NK-92 treated with Interleukin-12 subunit alpha and Interleukin-12 subunit beta, amount 100 ng/mL, for 24 hours (cell line): Measurements from ENCODE around the gene ADAM10.

ENCODE experiments used
- DNase-seq: peaks from one replicate; lab custom pipeline; 2025; lab: John Stamatoyannopoulos, UW

Gene ADAM10

DNA sequence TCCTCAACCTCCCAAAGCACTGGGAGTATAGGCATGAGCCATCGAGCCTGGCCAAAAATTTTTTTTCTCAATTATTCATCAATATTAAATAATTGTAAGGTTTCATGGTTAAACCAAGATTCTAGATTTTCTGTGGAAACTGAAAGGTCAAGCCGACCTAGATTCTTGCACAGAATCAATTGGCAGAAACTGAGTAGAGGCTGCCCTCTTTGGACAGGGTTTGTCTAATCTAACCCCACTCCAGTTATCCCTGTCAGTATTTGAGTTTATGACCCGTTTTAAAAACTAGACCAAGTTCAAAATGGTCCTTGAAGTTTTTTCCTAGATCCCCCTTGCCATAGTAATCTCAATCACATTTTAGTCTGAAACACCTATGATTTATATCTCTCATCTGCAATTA, 8.6 kb upstream of the ADAM10 start:
- no peak for DNase-seq

DNA sequence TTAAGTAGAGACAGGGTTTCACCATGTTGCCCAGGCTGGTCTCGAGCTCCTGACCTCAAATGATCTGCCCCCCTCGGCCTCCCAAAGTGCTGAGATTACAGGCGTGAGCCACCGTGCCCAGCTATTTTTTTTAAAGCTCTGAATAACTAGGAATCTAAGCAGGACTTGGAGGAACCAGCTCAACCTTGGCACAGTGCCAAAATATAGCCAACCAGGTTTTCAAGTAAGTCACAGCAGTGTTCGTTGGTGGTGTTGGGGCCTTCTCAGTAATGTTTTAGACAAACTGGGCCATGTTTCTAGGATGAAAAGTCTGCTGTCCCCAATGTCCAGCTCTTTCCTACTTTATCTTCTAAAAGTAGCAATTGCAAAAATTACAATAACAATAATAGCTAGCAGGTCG, 6.4 kb upstream of the ADAM10 start:
- DNase-seq: no peak

DNA sequence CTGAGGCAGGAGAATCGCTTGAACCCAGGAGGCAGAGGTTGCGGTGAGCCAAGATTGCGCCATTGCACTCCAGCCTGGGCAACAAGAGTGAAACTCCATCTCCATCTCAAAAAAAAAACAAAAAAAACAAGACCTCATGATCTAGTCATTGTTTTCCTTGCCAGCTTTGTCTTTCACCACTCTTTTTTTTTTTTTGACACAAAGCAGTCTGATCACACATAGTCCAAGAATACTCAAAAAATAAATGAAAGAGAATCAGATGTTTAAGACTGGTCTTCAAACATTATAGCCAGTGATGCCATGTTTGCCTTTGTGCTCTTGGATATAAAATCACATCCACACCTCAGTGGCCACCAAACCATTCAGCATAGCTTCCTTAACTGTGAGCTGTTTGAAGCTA, 5.8 kb upstream of the ADAM10 start:
- DNase-seq: no peak

- no peak for DNase-seq
These were observed 3.2 kb upstream of the ADAM10 start for GRCh38 chr15:58752716-58753115.

GRCh38 chr15:58748852-58749531, 515 bp downstream of the ADAM10 start:
- DNase-seq: peak; percentile 65

- DNase-seq: no peak
These were observed 1.3 kb downstream of the ADAM10 start for GRCh38 chr15:58748040-58748851.

DNA sequence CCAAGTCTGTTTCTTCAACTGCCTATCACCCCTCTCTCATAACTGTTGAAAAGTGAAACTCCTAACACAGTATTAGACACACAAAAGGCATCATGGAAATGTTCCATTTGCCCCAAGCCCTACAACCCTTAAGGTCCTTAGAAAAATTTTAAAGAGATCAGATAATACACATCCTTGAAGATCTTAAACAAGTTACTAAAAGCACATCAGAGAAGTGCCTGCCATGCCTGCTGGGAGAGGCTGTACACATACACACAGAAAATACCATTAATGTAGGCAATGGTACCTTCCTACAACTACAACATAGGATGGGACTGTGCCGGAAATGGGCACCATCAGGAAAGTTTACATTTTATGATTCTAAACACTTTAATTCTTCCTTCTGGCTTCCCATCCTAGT, 3.3 kb downstream of the ADAM10 start:
- no peak for DNase-seq

- no peak for DNase-seq
These were observed 6.5 kb downstream of the ADAM10 start for GRCh38 chr15:58742819-58743502.

- DNase-seq: no peak
These were observed 7.3 kb downstream of the ADAM10 start for GRCh38 chr15:58742022-58742813.

GRCh38 chr15:58741032-58741431, 8.5 kb downstream of the ADAM10 start:
- no peak for DNase-seq

GRCh38 chr15:58740436-58740835, 9.1 kb downstream of the ADAM10 start:
- no peak for DNase-seq

GRCh38 chr15:58738046-58738707, 11.3 kb downstream of the ADAM10 start:
- no peak for DNase-seq

- no peak for DNase-seq
These were observed 12.2 kb downstream of the ADAM10 start for GRCh38 chr15:58737298-58737697.

GRCh38 chr15:58736018-58736643, 13.4 kb downstream of the ADAM10 start:
- no peak for DNase-seq

DNA sequence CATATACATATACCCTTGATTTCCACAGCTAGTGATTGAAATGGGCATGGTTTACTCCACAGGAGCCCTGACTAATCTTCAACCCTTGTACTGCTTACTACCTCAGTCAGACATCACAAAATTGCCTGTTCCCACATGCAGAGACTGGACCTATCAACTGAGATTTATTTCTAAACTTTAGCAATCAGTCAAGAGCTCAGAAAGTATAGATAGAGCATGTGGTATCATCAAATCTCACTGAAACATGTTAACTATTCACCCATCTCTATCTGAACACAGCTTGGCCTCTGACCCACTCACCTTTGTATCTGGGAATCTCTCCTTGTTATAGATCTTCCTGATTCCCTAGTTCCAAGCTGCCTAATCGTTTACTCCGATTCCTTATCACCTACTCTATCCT, 14.6 kb downstream of the ADAM10 start:
- no peak for DNase-seq

GRCh38 chr15:58732625-58733363, 16.7 kb downstream of the ADAM10 start:
- DNase-seq: no peak

- DNase-seq: no peak
These were observed 17.6 kb downstream of the ADAM10 start for GRCh38 chr15:58731756-58732535.

DNA sequence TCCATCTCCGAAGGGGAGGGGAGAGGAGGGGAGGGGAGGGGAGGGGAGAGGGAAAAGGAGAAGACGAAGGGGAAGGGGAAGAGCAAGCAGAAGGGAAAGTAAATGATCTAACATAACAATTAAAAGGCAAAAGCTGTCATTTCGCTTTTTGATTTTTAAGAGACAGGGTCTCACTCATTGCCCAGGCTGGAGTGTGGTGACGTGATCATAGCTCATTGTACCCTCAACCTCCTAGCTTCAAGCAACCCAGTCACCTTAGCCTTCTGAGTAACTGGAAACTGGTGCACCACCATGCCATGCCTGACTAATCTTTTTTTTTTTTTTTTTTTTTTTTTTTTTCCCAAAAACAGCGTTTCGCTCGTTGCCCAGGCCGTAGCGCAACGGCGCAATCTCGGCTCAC, 22.6 kb downstream of the ADAM10 start:
- DNase-seq: no peak

DNA sequence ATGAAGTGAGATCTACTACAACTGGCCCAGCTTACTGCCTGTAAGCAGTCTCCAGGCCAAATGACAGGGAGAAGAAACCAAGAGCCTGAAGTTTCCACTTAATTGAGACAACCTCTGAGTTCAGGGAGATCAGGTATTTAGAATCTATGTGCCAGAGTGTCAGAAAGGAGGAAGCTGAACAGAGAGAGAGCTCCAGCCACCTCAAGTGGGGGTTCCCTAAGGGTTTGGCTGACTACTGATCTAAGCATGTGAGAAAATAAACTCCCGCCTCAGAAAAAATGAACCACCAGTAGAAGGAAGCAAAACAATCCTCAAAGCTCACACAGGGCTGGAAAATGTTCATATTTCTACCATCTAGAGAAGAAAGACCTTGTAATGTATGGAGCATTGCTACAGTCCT, 25.0 kb downstream of the ADAM10 start:
- no peak for DNase-seq

DNA sequence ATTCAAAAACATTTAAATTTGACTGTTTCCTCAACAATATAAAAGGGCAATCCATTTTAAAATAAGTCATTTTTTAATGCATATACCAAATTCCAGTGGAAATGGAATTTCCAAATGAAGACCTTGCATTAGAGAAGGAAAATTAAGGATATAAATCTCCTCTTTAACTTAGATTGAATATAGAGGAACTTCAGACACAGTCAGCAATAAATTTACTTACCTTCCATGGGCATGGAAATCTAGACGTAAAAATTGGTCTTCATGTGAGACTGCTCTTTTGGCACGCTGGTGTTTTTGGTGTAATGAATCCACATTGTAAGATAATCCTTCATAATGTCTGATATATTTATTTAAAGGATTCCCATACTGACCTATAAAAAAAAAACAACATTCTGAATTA, 32.1 kb downstream of the ADAM10 start:
- DNase-seq: no peak
